ENCODE data around the gene PRAC2. TPM values are rescaled to one million over a fixed set of nuclear protein-coding genes. Genes with fewer than 3 reads are reported as not detected.

The PRAC2 gene
- total RNA-seq, 4 donors from 2014 or later, result 4.1 TPM; not detected in 3

- Histone ChIP-seq H3K4me1 (peaks cover 0 to 7% (median 2%) of the 10 kb centered on the region in 4 donors), H3K27ac (no peak overlapping the region), H3K36me3 (no peaks in the 10 kb centered on the region), H3K4me3 (no peak overlapping the region), H3K9me3 (no peaks in the 10 kb centered on the region), H3K27me3 (peaks cover 100% of the 10 kb centered on the region)
- in situ Hi-C loops (cut with MboI; ENCODE audit: low pct_ligation_motif_present in 1 of 4, low pct_unique_long_range_greater_than_20kb in 1 of 4, low sequenced_read_pairs in 3 of 4) (loop anchor here in 3 of 4 donors (10.0 kb wide), 2 partner anchors 46 to 56 kb away; no protein-coding TSS in a partner anchor), intact Hi-C loops (cut with DNase I; ENCODE audit: low total_unique reads) (no loop called here)
- TF ChIP-seq POLR2A (IDR thresholded peaks at IDR 0.05) (no peak), CTCF (IDR thresholded peaks at IDR 0.05) (no peak), EP300 (IDR thresholded peaks at IDR 0.05; ENCODE audit: low read depth) (no peak), POLR2AphosphoS5 (IDR thresholded peaks at IDR 0.05) (no peak)
- no peak for DNase-seq
- WGBS, 2 donors (ENCODE audit: low coverage in 1 of 2), result 12 to 18% methylated on average over 13 to 37 of the region's 37 CpGs
These were observed 16.0 kb downstream of the PRAC2 start for GRCh38 chr17:48738803-48739526.

GRCh38 chr17:48740537-48740936 is 17.6 kb downstream of the PRAC2 start:
- H3K36me3 ChIP-seq, result no peaks in the 10 kb centered on the region
- no peak for DNase-seq
- H3K4me1 ChIP-seq, result peaks cover 0 to 7% (median 2%) of the 10 kb centered on the region in 4 donors
- intact Hi-C loops (cut with DNase I; ENCODE audit: low total_unique reads) (no loop called here), in situ Hi-C loops (cut with MboI; ENCODE audit: low pct_ligation_motif_present in 1 of 4, low pct_unique_long_range_greater_than_20kb in 1 of 4, low sequenced_read_pairs in 3 of 4) (no loop called here)
- H3K4me3 ChIP-seq, result no peak overlapping the region
- H3K27ac ChIP-seq, result no peak overlapping the region
- TF ChIP-seq POLR2A (IDR thresholded peaks at IDR 0.05) (no peak), EP300 (IDR thresholded peaks at IDR 0.05; ENCODE audit: low read depth) (no peak), CTCF (IDR thresholded peaks at IDR 0.05) (no peak), POLR2AphosphoS5 (IDR thresholded peaks at IDR 0.05) (no peak)
- peaks cover 100% of the 10 kb centered on the region for H3K27me3 ChIP-seq
- H3K9me3 ChIP-seq, result no peaks in the 10 kb centered on the region

GRCh38 chr17:48745381-48746275 is 22.6 kb downstream of the PRAC2 start:
- H3K4me1 ChIP-seq, result peaks cover 0 to 4% (median 2%) of the 10 kb centered on the region in 4 donors
- intact Hi-C loops (cut with DNase I; ENCODE audit: low total_unique reads), result no loop called here
- no peak for DNase-seq
- no peak for TF ChIP-seq POLR2A (IDR thresholded peaks at IDR 0.05)
- TF ChIP-seq POLR2AphosphoS5 (IDR thresholded peaks at IDR 0.05), result no peak
- no peak for TF ChIP-seq CTCF (IDR thresholded peaks at IDR 0.05)
- no peak for TF ChIP-seq EP300 (IDR thresholded peaks at IDR 0.05; ENCODE audit: low read depth)
- no peak overlapping the region for H3K27ac ChIP-seq
- H3K36me3 ChIP-seq, result no peaks in the 10 kb centered on the region
- in situ Hi-C loops (cut with MboI; ENCODE audit: low pct_ligation_motif_present in 1 of 4, low pct_unique_long_range_greater_than_20kb in 1 of 4, low sequenced_read_pairs in 3 of 4), result no loop called here
- H3K27me3 ChIP-seq, result peaks cover 100% of the 10 kb centered on the region
- H3K4me3 ChIP-seq, result no peak overlapping the region
- WGBS, 2 donors (ENCODE audit: low coverage in 1 of 2), result 12 to 26% methylated on average over 8 to 12 of the region's 12 CpGs
- no peaks in the 10 kb centered on the region for H3K9me3 ChIP-seq

GRCh38 chr17:48746916-48747444 is 24.0 kb downstream of the PRAC2 start:
- H3K9me3 ChIP-seq, result no peaks in the 10 kb centered on the region
- intact Hi-C loops (cut with DNase I; ENCODE audit: low total_unique reads) (no loop called here), in situ Hi-C loops (cut with MboI; ENCODE audit: low pct_ligation_motif_present in 1 of 4, low pct_unique_long_range_greater_than_20kb in 1 of 4, low sequenced_read_pairs in 3 of 4) (no loop called here)
- no peak overlapping the region for H3K27ac ChIP-seq
- H3K27me3 ChIP-seq, result peaks cover 100% of the 10 kb centered on the region
- H3K4me3 ChIP-seq, result no peak overlapping the region
- H3K4me1 ChIP-seq, result peaks cover 0 to 4% (median 2%) of the 10 kb centered on the region in 4 donors
- DNase-seq, result no peak
- TF ChIP-seq POLR2AphosphoS5 (IDR thresholded peaks at IDR 0.05), result no peak
- no peak for TF ChIP-seq CTCF (IDR thresholded peaks at IDR 0.05)
- TF ChIP-seq POLR2A (IDR thresholded peaks at IDR 0.05), result no peak
- no peak for TF ChIP-seq EP300 (IDR thresholded peaks at IDR 0.05; ENCODE audit: low read depth)
- 0 to 9% methylated on average over 1 to 21 of the region's 21 CpGs for WGBS, 2 donors (ENCODE audit: low coverage in 1 of 2)
- no peaks in the 10 kb centered on the region for H3K36me3 ChIP-seq

Measured in transverse colon (tissue), 4 donors.